K562 (cell line): ENCODE measurements around the gene FAM167B. TPM values are rescaled to one million over a fixed set of nuclear protein-coding genes. Genes with fewer than 3 reads are reported as not detected.
A peak's percentile ranks its signal among the peaks of the same experiment; 100 is the strongest.

Source experiments
- GTF2B ChIP-seq: IDR thresholded peaks from 2 replicates; pipeline ENCODE4 v1.6.1; 2011; ENCODE audit not compliant: insufficient read length; ENCODE audit errors: extremely low read depth
- MEF2A ChIP-seq: IDR thresholded peaks from 2 replicates; pipeline ENCODE4 v1.6.1; 2011; ENCODE audit warnings: low read depth, mild to moderate bottlenecking, low read length, moderate library complexity; ENCODE audit not compliant: control insufficient read depth
- MTA2 ChIP-seq: fragments of 450-650 bp; IDR thresholded peaks from 2 replicates; pipeline ENCODE4 v1.6.1; 2016; ENCODE audit warnings: low read depth
- ZBTB40 ChIP-seq, 2 experiments: fragments of 450-650 bp in 1 of 2; sonication (generic) in 1 of 2; formaldehyde crosslinking in 1 of 2; IDR thresholded peaks; 2 replicates each; pipeline versions ENCODE4 v1.7.1 to v1.9.0; 2016 to 2022; ENCODE audit warnings: inconsistent platforms in 1 of 2, mild to moderate bottlenecking in 1 of 2, missing genetic modification reagents in 1 of 2
- ZKSCAN1 ChIP-seq: fragments of 150-350 bp; IDR thresholded peaks from 2 replicates; pipeline ENCODE4 v1.6.1; 2016; ENCODE audit warnings: low read depth, low read length
- ZNF184 ChIP-seq: sonication (generic); formaldehyde crosslinking; IDR thresholded peaks from 2 replicates; pipeline ENCODE4 v1.5.0; 2020; ENCODE audit warnings: missing genetic modification reagents
- ZNF561 ChIP-seq: fragments of 450-650 bp; formaldehyde crosslinking; conservative IDR thresholded peaks from 2 replicates; pipeline ENCODE4 v1.4.0; 2020; ENCODE audit warnings: mild to moderate bottlenecking, moderate library complexity
- ZNF79 ChIP-seq: fragments of 250-450 bp; sonication (Bioruptor Pico); IDR thresholded peaks from 2 replicates; pipeline ENCODE4 v1.4.0; 2020; ENCODE audit warnings: low read depth, mild to moderate bottlenecking, moderate library complexity
- polyA plus RNA-seq, 8 experiments: library from polyadenylated mRNA; depleted of rRNA in 4 of 8; stranded (reverse) in 5 of 8; unstranded in 3 of 8; fragments of >200 nt; fragmentation: Nextera tagmentation in 2 of 8; fragmentation: Illumina TruSeq in 1 of 8; extraction: Ambion mirVana in 2 of 8; extraction: Trizol in 1 of 8; gene quantifications; 2 replicates each; pipeline versions ENCODE4 v1.2.1 to v1.2.3, GENCODE V29; 2011 to 2014; ENCODE audit warnings: inconsistent platforms in 1 of 8, missing spikeins in 1 of 8
- total RNA-seq, 7 experiments: library from RNA; depleted of rRNA in 6 of 7; stranded (reverse); fragments of >200 nt in 6 of 7; fragmentation: Illumina TruSeq in 2 of 7; extraction: Trizol in 2 of 7; gene quantifications; 2 replicates each; pipeline versions ENCODE4 v1.2.1 to v1.2.3, GENCODE V29; 2011 to 2021; ENCODE audit warnings: low replicate concordance in 1 of 7
- TF ChIP-seq, protein P1 (sequence below): fragments of 450-650 bp; IDR thresholded peaks from 2 replicates; pipeline ENCODE4 v1.6.1; 2017; ENCODE audit warnings: mild to moderate bottlenecking, moderate library complexity
- TF ChIP-seq, protein P2 (sequence below): sonication (generic); formaldehyde crosslinking; IDR thresholded peaks from 2 replicates; pipeline ENCODE4 v1.8.0; 2022; ENCODE audit warnings: missing genetic modification reagents, mild to moderate bottlenecking, borderline replicate concordance
- TF ChIP-seq, protein P3 (sequence below): sonication (generic); formaldehyde crosslinking; IDR thresholded peaks from 2 replicates; pipeline ENCODE4 v1.8.0; 2022; ENCODE audit warnings: mild to moderate bottlenecking, missing genetic modification reagents, borderline replicate concordance

FAM167B gene
- total and polyA plus RNA-seq, 9 of the 15 experiments (the other 6 are each of a cell fraction or from before 2014, with no cell fraction given) = not detected

- TF ChIP-seq ZBTB40 (IDR thresholded peaks at IDR 0.05) (no peak), ZBTB40 (CRISPR knock-in tag; IDR thresholded peaks at IDR 0.05) (no peak), ZNF79 (no peak), MTA2 (no peak), ZKSCAN1 (peak; percentile 21; the same call in 1 of the 2 replicates), GTF2B (no peak), MEF2A (no peak), ZNF184 (CRISPR knock-in tag) (no peak), ZNF561 (no peak)
- TF ChIP-seq, protein P1, sequence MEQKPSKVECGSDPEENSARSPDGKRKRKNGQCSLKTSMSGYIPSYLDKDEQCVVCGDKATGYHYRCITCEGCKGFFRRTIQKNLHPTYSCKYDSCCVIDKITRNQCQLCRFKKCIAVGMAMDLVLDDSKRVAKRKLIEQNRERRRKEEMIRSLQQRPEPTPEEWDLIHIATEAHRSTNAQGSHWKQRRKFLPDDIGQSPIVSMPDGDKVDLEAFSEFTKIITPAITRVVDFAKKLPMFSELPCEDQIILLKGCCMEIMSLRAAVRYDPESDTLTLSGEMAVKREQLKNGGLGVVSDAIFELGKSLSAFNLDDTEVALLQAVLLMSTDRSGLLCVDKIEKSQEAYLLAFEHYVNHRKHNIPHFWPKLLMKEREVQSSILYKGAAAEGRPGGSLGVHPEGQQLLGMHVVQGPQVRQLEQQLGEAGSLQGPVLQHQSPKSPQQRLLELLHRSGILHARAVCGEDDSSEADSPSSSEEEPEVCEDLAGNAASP = no peak
- TF ChIP-seq, protein P2, sequence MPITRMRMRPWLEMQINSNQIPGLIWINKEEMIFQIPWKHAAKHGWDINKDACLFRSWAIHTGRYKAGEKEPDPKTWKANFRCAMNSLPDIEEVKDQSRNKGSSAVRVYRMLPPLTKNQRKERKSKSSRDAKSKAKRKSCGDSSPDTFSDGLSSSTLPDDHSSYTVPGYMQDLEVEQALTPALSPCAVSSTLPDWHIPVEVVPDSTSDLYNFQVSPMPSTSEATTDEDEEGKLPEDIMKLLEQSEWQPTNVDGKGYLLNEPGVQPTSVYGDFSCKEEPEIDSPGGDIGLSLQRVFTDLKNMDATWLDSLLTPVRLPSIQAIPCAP (CRISPR knock-in tag) = 0 out of 2 replicates have a peak, but pooled peaks have one; percentile 13
- TF ChIP-seq, protein P3, sequence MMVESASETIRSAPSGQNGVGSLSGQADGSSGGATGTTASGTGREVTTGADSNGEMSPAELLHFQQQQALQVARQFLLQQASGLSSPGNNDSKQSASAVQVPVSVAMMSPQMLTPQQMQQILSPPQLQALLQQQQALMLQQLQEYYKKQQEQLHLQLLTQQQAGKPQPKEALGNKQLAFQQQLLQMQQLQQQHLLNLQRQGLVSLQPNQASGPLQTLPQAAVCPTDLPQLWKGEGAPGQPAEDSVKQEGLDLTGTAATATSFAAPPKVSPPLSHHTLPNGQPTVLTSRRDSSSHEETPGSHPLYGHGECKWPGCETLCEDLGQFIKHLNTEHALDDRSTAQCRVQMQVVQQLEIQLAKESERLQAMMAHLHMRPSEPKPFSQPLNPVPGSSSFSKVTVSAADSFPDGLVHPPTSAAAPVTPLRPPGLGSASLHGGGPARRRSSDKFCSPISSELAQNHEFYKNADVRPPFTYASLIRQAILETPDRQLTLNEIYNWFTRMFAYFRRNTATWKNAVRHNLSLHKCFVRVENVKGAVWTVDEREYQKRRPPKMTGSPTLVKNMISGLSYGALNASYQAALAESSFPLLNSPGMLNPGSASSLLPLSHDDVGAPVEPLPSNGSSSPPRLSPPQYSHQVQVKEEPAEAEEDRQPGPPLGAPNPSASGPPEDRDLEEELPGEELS (CRISPR knock-in tag) = peak; percentile 74; the same call in 1 of the 2 replicates
Observed at GRCh38 chr1:32205401-32206370, 41.3 kb upstream of the FAM167B start, which contains the start of gene IQCC (continued).
